Activated T-cell treated with anti-CD3 and anti-CD28 coated beads, Interleukin-2, amount 50 U/mL, for 1 hour (primary cell): ENCODE results near the gene ZNF211.

Source experiments
- DNase-seq: peaks from one replicate; pipeline ENCODE4 v3.0.0-alpha.2; 2020

ZNF211 gene

GRCh38 chr19:57632987-57633831 is at the start of gene ZNF211:
Gene ZNF211, plus strand, starts transcription at chr19:57633168. Its CDS starts 179 bp downstream, at chr19:57633347.
- peak; percentile 86 for DNase-seq

- peak; percentile 81 for DNase-seq
These were observed 49.2 kb upstream of the ZNF211 start, which contains the start of gene ZIK1 for GRCh38 chr19:57583521-57584416. Gene ZIK1, plus strand, starts transcription at chr19:57584145. Its CDS starts 212 bp downstream, at chr19:57584357.

GRCh38 chr19:57587529-57587928 is 45.4 kb upstream of the ZNF211 start:
- DNase-seq = no peak

- no peak for DNase-seq
These were observed 33.6 kb upstream of the ZNF211 start for GRCh38 chr19:57599377-57599760.

GRCh38 chr19:57599761-57600383 is 33.1 kb upstream of the ZNF211 start, which contains the start of gene ZNF530:
Gene ZNF530, plus strand, starts transcription at chr19:57599885. Its CDS starts 4,461 bp downstream, at chr19:57604346.
- peak; percentile 83 for DNase-seq

GRCh38 chr19:57606931-57607330 is 26.0 kb upstream of the ZNF211 start:
- DNase-seq = no peak

GRCh38 chr19:57611113-57611512 is 21.9 kb upstream of the ZNF211 start:
- DNase-seq = no peak

- DNase-seq = peak; percentile 87
These were observed 18.8 kb upstream of the ZNF211 start, which contains the start of gene ZNF134 for GRCh38 chr19:57613941-57614743. Gene ZNF134, plus strand, starts transcription at chr19:57614242. Its CDS starts 5,227 bp downstream, at chr19:57619469.

GRCh38 chr19:57615346-57615745 is 17.6 kb upstream of the ZNF211 start:
- no peak for DNase-seq

- no peak for DNase-seq
These were observed 12.2 kb upstream of the ZNF211 start for GRCh38 chr19:57620673-57621348.

GRCh38 chr19:57623091-57623490 is 9.9 kb upstream of the ZNF211 start:
- no peak for DNase-seq

GRCh38 chr19:57633832-57634131 is 814 bp downstream of the ZNF211 start:
- DNase-seq = no peak

GRCh38 chr19:57637379-57637778 is 4.4 kb downstream of the ZNF211 start:
- no peak for DNase-seq

- no peak for DNase-seq
These were observed 8.8 kb downstream of the ZNF211 start for GRCh38 chr19:57641715-57642234.

- no peak for DNase-seq
These were observed 9.6 kb downstream of the ZNF211 start for GRCh38 chr19:57642396-57643046.

- no peak for DNase-seq
These were observed 10.8 kb downstream of the ZNF211 start for GRCh38 chr19:57643734-57644133.

- DNase-seq = no peak
These were observed 15.5 kb downstream of the ZNF211 start for GRCh38 chr19:57648331-57649003.

- no peak for DNase-seq
These were observed 18.7 kb downstream of the ZNF211 start for GRCh38 chr19:57651654-57651996.

GRCh38 chr19:57653689-57654088 is 20.7 kb downstream of the ZNF211 start:
- no peak for DNase-seq

GRCh38 chr19:57655443-57655842 is 22.5 kb downstream of the ZNF211 start:
- DNase-seq = no peak
